ENCODE measurements around the gene LRRC14B. TPM values are rescaled to one million over a fixed set of nuclear protein-coding genes. Genes with fewer than 3 reads are reported as not detected.
"Not testable (repeated sequence)": the region's sequence is repeated elsewhere in the genome, so short reads cannot be mapped to it uniquely, and the experiment has no call there.

LRRC14B gene
- polyA plus RNA-seq, 4 donors: 0.08 to 0.11 TPM; not detected in 2

DNA sequence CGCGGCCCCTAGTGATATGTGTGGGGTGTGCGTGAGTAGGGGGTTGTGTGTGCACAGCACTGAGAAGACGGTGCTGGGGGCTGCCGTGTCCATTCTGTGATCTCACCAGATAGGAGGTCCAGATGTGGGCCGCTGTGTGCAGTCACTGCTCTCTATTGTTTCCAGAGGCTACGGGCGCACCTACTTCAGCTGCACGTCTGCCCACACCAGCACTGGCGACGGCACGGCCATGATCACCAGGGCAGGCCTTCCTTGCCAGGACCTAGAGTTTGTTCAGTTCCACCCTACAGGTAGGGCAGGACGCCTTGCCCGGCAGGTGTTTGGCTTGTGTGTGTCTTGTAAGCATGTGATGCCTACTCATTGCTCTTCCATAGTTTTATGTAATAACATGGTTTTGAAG is 39.4 kb downstream of the LRRC14B start:
- no peak for DNase-seq (ENCODE audit: low read depth in 4 of 4, low spot score in 2 of 4)

DNA sequence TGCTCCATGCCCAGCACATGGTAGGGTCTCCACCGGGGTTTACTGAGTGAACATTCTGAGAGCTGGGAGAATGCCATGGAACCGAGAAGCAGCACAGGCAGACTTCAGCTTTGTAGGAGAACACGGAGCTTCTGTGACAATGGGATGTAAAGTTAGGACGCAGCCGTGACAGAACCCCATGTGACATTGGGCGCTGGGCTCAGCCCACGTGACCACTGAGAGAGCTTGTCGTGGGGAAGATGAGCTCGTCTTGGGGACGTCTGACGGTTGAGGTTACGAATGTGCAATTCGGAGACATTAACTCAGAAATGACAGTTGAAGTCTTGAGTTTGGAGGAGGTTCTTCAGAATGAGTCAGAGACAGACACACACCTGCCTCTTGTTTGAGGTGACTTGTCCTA is 40.4 kb downstream of the LRRC14B start:
- DNase-seq (ENCODE audit: low read depth in 4 of 4, low spot score in 2 of 4): no peak

DNA sequence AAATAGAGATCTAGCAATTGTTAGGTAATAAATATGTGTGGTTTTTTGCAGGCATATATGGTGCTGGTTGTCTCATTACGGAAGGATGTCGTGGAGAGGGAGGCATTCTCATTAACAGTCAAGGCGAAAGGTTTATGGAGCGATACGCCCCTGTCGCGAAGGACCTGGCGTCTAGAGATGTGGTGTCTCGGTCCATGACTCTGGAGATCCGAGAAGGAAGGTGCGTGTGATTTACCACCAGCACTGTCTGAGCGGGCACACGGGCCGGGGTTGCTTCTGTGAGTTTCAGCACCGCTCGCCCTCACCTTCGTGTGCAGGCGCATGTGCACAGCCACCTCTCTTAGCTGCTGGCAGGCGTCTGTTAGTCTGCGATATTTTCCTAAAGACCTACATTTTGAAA is 42.1 kb downstream of the LRRC14B start:
- DNase-seq (ENCODE audit: low read depth in 4 of 4, low spot score in 2 of 4): not testable (repeated sequence)

DNA sequence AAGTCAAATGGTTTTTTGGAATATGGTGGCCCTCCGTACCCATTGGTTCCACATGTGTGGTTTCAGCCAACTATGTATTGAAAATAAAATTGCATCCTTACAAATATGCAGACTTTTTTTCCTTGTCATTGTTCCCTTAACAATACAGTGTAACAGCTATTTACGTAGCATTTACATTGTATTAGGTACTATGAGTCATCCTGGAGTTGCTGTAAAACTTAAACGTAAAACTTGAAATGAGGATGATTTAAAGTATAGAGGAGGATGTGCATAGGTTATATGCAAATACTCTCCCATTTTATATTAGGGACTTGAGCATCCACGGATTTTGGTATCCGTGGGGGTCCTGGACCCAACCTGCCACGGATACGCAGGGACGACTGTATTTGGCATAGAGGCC is 43.2 kb downstream of the LRRC14B start:
- DNase-seq (ENCODE audit: low read depth in 4 of 4, low spot score in 2 of 4): no peak

DNA sequence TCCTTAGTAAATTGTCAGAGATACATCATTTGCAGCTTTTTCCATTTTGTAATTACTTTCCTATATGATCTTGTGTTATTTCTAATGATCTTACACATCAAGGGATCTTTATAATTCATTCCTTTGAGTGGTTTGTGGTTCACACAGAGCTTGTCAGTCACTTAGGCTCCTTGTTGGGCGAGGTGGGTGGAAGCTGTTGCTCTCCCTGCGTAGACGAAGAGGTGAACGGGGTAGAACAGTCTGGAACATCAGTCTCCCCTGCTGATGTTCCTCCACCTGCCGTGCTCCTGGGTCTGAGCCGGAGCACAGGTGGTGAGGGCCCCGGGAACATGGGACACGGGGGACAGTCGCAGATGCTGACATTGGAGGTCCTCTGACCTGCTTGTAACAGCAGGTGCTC is 44.2 kb downstream of the LRRC14B start:
- not testable (repeated sequence) for DNase-seq (ENCODE audit: low read depth in 4 of 4, low spot score in 2 of 4)

DNA sequence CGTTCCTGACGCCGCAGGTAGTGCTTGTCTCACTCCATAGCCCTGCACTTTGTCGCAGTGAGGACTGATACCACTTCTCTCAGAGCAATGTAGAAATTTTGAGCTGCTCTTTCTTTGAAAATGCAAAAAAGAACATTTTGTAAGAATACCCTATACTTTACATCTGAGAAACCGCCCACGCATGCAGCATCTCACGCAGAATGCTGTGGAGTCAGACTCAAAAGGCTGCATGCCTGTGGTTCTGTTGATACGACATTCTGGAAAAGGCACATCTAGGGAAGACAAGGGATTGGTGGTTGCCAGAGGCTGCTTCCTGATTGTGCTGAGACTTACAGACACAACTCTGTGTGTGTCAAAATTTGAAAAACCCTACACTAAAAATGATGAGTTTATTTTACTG is 46.6 kb downstream of the LRRC14B start:
- DNase-seq (ENCODE audit: low read depth in 4 of 4, low spot score in 2 of 4): not testable (repeated sequence)

DNA sequence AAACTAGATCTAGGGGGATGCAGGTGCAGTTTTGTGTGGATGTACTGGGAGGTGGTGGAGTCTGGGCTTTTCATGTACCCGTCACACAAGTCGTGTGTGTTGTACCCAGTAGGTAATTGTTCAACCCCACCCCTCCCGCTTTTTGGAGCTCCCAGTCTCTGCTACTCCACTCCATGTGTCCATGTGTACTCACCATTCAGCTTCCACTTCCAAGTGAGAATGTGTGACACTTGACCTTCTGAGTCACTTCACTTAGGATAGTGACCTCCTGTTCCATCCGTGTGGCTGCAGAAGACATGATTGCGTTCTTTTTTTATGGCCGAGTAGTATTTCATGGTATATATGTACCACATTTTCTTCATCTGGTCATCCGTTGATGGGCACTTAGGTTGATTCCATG is 49.3 kb downstream of the LRRC14B start:
- DNase-seq (ENCODE audit: low read depth in 4 of 4, low spot score in 2 of 4): not testable (repeated sequence)

DNA sequence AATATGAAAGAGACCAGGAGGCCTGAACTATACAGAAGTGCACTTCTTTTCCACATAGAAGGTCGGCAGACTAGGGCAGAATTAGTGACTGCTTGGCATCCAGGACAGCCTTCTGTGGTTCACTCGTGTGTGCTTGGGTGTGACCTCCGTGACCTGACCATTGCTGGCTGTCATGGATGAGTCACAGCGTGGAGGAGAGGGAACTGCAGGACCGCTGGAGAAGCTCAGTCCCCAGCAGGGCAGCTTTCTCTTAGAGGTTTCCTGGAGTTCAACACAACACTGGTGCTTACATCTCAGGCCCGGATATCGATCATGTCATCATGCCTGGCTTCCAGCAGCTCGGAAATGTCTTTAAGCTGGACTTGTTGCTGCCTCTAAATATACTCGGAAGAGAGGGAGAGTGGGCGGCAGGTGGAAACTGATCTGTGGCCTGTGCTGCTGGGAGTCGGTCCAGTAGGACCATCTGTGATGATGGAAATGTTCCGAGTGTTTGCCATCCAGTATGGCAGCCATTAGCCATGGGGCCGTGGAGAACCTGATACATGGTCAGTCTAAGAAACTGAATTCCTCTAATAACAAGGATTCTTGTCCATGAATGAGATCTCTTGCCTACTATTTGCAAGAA is 49.9 kb downstream of the LRRC14B start:
- DNase-seq (ENCODE audit: low read depth in 4 of 4, low spot score in 2 of 4): not testable (repeated sequence)

DNA sequence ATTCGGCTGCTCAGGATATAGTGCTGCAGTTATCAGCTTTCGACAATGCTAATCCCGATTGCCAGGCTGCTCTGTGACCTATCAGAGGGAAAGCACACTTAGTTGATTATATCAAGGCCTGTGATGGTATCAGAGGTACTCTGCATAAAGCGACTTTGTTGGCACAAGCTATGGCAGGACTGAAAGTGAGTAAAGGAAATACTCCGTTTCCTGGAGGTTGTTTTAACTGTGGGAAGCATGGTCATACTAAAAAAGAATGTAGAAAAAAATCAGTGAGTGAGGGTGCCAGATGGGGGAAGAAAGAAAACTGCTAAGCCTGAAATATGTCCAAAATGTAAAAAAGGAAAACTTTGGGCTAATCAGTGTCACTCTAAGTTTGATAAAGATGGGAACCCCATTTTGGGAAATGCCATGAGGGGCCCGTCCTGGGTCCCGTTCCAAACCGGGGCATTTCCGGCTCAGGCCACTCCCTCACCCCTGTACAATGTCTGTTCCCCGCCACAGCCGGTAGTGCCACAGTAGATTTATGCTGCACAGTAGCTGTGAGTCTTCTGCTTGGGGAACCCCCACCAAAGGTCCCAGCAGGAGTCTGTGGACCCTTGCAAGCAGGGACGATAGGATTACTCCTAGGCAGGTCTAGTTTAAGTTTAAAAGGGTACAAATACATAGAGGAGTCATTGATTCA is 52.5 kb downstream of the LRRC14B start:
- not testable (repeated sequence) for DNase-seq (ENCODE audit: low read depth in 4 of 4, low spot score in 2 of 4)

DNA sequence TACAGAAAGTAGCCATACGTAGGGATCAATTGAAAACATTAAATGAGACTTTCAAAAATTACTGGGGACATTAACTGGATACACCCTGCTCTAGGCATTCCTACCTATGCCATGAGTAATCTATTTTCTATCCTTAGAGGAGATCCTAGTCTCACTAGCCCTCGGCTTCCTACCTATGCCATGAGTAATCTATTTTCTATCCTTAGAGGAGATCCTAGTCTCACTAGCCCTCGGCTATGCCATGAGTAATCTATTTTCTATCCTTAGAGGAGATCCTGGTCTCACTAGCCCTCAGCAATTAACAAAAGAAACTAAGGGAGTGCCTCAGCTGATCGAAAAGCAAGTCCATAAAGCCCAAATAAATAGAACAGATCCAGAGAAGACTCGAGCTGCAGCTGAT is 54.4 kb downstream of the LRRC14B start:
- DNase-seq (ENCODE audit: low read depth in 4 of 4, low spot score in 2 of 4): not testable (repeated sequence)

Other genes with a start within 250 kb of the LRRC14B start
- gene PLEKHG4B, start 99.3 kb upstream of the LRRC14B start, polyA plus RNA-seq (ENCODE audit: insufficient read length in 4 of 4): 10 to 100 TPM in 3 of 4 donors, 1 to 10 TPM in 1; 9.1 to 21.6 (median 13.4) TPM
- gene CCDC127, start 26.7 kb downstream of the LRRC14B start, polyA plus RNA-seq (ENCODE audit: insufficient read length in 4 of 4): 10 to 100 TPM; 11.2 to 16.6 (median 14.1) TPM
- 100 to 1,000 TPM; 139 to 150 (median 144) TPM for gene SDHA, start 26.8 kb downstream of the LRRC14B start, polyA plus RNA-seq (ENCODE audit: insufficient read length in 4 of 4)
- 100 to 1,000 TPM; 129 to 144 (median 132) TPM for gene PDCD6, start 80.2 kb downstream of the LRRC14B start, polyA plus RNA-seq (ENCODE audit: insufficient read length in 4 of 4)
- 1 to 10 TPM; 1.9 to 3.2 (median 2.6) TPM for gene AHRR, start 130.2 kb downstream of the LRRC14B start, polyA plus RNA-seq (ENCODE audit: insufficient read length in 4 of 4)